ENCODE results near the gene CMKLR1.

- TF ChIP-seq CTCF (IDR thresholded peaks at IDR 0.05) (no peak), GABPA (IDR thresholded peaks at IDR 0.05; ENCODE audit: low read depth) (no peak), POLR2AphosphoS5 (IDR thresholded peaks at IDR 0.05; ENCODE audit: low read depth, low read length) (no peak), RFX5 (IDR thresholded peaks at IDR 0.05; ENCODE audit: low read length) (no peak)
Observed at GRCh38 chr12:108367436-108367835, 28.3 kb upstream of the CMKLR1 start.

All from SK-N-SH (cell line).